OCI-LY7 (cell line): Measurements from ENCODE around the gene TRPM8. TPM values are rescaled to one million over a fixed set of nuclear protein-coding genes. Genes with fewer than 3 reads are reported as not detected.

Experiments
- BruUV-seq: library from RNA; stranded (reverse); fragments of 400-500 nt; replicated peaks from 2 replicates; lab custom pipeline; 2021; lab: Mats Ljungman, UMichigan
- CTCF ChIA-PET: fragments of 300-600 bp; sonication (Branson Sonifier 250); formaldehyde crosslinking; loops from one replicate; lab custom pipeline; 2022; ENCODE audit warnings: antibody characterized with exemption; ENCODE audit not compliant: unreplicated experiment; lab: Charles Lee
- POLR2A ChIA-PET: fragments of 300-600 bp; sonication (Branson Sonifier 250); formaldehyde crosslinking; loops from one replicate; lab custom pipeline; 2022; ENCODE audit warnings: antibody characterized with exemption; lab: Charles Lee
- DNase-seq: peaks from one replicate; pipeline ENCODE4 v3.0.0-alpha.2; 2015; ENCODE audit warnings: low spot score
- H2AFZ ChIP-seq: fragments of 200-600 bp; sonication (generic), shearing (Covaris generic); 2 replicates; pipeline ENCODE4 v1.6.1; 2014; ENCODE audit warnings: mild to moderate bottlenecking, antibody characterized with exemption, low read length, moderate library complexity
- H3K27ac ChIP-seq: fragments of 200-600 bp; sonication (generic); 2 replicates; pipeline ENCODE4 v1.5.1; 2014; ENCODE audit warnings: mixed run types, low read depth, mild to moderate bottlenecking, moderate library complexity, low read length, inconsistent platforms; ENCODE audit not compliant: poor library complexity, severe bottlenecking
- H3K36me3 ChIP-seq: fragments of 200-600 bp; sonication (generic); 2 replicates; pipeline ENCODE4 v1.6.1; 2014; ENCODE audit warnings: mild to moderate bottlenecking, antibody characterized with exemption, low read length, moderate library complexity, mixed read lengths; ENCODE audit not compliant: insufficient read depth
- H3K4me1 ChIP-seq: fragments of 200-600 bp; sonication (generic); 2 replicates; pipeline ENCODE4 v1.5.1; 2014; ENCODE audit warnings: mild to moderate bottlenecking, low read length; ENCODE audit not compliant: insufficient read depth, poor library complexity, severe bottlenecking
- H3K4me2 ChIP-seq: fragments of 200-600 bp; sonication (generic); 2 replicates; pipeline ENCODE4 v1.6.1; 2014; ENCODE audit warnings: mild to moderate bottlenecking, low read length
- H3K4me3 ChIP-seq: fragments of 200-600 bp; sonication (generic); 2 replicates; pipeline ENCODE4 v1.5.1; 2014; ENCODE audit warnings: mild to moderate bottlenecking, low read depth, low read length; ENCODE audit not compliant: poor library complexity, severe bottlenecking
- H3K79me2 ChIP-seq: fragments of 200-600 bp; sonication (generic); 2 replicates; pipeline ENCODE4 v1.6.1; 2016; ENCODE audit warnings: low read depth, mild to moderate bottlenecking, low read length, moderate library complexity, mixed read lengths; ENCODE audit not compliant: insufficient read depth
- H3K9me2 ChIP-seq: fragments of 200-600 bp; sonication (generic); 2 replicates; pipeline ENCODE4 v1.6.1; 2016; ENCODE audit warnings: mild to moderate bottlenecking, low read length, mixed read lengths; ENCODE audit not compliant: insufficient read depth
- H3K9me3 ChIP-seq: fragments of 200-600 bp; sonication (generic); 2 replicates; pipeline ENCODE4 v1.6.1; 2014; ENCODE audit warnings: mild to moderate bottlenecking, mixed run types, low read length, mixed read lengths
- H4K20me1 ChIP-seq: fragments of 200-600 bp; sonication (generic); 2 replicates; pipeline ENCODE4 v1.6.1; 2014; ENCODE audit warnings: mild to moderate bottlenecking, antibody characterized with exemption, low read length, moderate library complexity, mixed read lengths; ENCODE audit not compliant: insufficient read depth
- EZH2phosphoT487 ChIP-seq: fragments of 200-600 bp; sonication (generic); IDR thresholded peaks from 2 replicates; pipeline ENCODE4 v1.6.1; 2018; ENCODE audit warnings: low read depth, borderline replicate concordance, mild to moderate bottlenecking, mixed run types, antibody characterized with exemption, low read length, moderate library complexity, mixed read lengths
- intact Hi-C: fragments of 100-400 bp; cut with micrococcal nuclease; formaldehyde crosslinking; loops from one replicate; pipeline ENCODE4 v1.10.0; 2022; ENCODE audit not compliant: unreplicated experiment
- total RNA-seq, 2 experiments: library from RNA; depleted of rRNA in 1 of 2; stranded (reverse); fragments of >200 nt in 1 of 2; shearing (Covaris generic) in 1 of 2; gene quantifications; 2 replicates each; pipeline ENCODE4 v1.2.3, GENCODE V29; 2014 to 2022
- TF ChIP-seq, protein P1 (sequence below): fragments of 200-600 bp; sonication (generic); conservative IDR thresholded peaks from 2 replicates; pipeline ENCODE4 v1.5.1; 2014; ENCODE audit warnings: mild to moderate bottlenecking, antibody characterized with exemption, low read length, moderate library complexity, mixed read lengths

TRPM8 gene
- total RNA-seq, 2 experiments from 2014 or later = not detected

DNA sequence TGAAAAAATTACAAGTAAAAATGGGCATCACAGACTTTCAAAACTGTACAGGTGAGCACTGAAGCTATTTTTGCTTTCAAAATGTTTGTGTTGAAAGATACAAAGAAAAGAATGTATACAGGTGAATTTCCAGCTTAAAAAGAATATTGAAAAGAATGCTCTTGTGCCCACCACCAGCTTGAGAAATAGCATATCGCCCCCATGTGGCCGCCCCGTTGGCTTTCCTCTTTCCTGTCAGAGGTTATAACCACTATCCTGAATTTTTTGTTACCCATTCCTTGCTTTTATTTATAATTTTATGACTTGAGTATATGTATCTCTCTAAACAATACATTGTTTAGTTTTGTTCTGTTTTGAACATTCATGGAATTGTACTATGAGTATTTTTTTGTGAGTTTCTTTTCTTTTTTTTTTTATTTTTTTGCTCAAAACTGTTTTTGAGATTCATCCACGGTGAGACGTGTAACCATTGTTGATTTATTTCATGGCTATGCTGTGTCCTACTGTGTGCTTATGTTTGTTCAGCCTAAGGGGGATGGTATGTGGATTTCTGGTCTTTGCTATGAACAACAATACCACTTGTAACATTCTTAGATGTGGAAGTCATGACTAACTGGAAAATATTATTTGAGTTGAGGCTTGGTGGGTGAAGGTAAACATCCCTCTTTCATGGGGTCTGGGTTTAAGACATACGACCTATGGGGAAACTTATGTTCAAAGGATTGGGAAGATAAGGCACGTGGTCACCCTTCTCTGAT lies 11.6 kb downstream of the TRPM8 start:
- Histone ChIP-seq H2AFZ (no peak overlapping the region), H3K9me3 (no peaks in the 10 kb centered on the region), H3K4me2 (no peak overlapping the region), H3K4me3 (no peak overlapping the region), H3K36me3 (no peaks in the 10 kb centered on the region), H3K27ac (no peak overlapping the region), H3K4me1 (no peaks in the 10 kb centered on the region), H3K9me2 (no peaks in the 10 kb centered on the region), H3K79me2 (no peaks in the 10 kb centered on the region), H4K20me1 (no peaks in the 10 kb centered on the region)
- intact Hi-C loops = no loop called here
- BruUV-seq = no TSS peak
- TF ChIP-seq EZH2phosphoT487 = no peak
- TF ChIP-seq, protein P1, sequence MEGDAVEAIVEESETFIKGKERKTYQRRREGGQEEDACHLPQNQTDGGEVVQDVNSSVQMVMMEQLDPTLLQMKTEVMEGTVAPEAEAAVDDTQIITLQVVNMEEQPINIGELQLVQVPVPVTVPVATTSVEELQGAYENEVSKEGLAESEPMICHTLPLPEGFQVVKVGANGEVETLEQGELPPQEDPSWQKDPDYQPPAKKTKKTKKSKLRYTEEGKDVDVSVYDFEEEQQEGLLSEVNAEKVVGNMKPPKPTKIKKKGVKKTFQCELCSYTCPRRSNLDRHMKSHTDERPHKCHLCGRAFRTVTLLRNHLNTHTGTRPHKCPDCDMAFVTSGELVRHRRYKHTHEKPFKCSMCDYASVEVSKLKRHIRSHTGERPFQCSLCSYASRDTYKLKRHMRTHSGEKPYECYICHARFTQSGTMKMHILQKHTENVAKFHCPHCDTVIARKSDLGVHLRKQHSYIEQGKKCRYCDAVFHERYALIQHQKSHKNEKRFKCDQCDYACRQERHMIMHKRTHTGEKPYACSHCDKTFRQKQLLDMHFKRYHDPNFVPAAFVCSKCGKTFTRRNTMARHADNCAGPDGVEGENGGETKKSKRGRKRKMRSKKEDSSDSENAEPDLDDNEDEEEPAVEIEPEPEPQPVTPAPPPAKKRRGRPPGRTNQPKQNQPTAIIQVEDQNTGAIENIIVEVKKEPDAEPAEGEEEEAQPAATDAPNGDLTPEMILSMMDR = peak; percentile 86
- POLR2A ChIA-PET = interaction anchor here (0.7 kb wide), 1 partner anchor 271 kb away, joined by 4 read pairs; no protein-coding TSS in a partner anchor
- CTCF ChIA-PET = interaction anchor here (0.6 kb wide), 1 partner anchor 1445 kb away, joined by 3 read pairs; no protein-coding TSS in a partner anchor
- peak; percentile 26 for DNase-seq

DNA sequence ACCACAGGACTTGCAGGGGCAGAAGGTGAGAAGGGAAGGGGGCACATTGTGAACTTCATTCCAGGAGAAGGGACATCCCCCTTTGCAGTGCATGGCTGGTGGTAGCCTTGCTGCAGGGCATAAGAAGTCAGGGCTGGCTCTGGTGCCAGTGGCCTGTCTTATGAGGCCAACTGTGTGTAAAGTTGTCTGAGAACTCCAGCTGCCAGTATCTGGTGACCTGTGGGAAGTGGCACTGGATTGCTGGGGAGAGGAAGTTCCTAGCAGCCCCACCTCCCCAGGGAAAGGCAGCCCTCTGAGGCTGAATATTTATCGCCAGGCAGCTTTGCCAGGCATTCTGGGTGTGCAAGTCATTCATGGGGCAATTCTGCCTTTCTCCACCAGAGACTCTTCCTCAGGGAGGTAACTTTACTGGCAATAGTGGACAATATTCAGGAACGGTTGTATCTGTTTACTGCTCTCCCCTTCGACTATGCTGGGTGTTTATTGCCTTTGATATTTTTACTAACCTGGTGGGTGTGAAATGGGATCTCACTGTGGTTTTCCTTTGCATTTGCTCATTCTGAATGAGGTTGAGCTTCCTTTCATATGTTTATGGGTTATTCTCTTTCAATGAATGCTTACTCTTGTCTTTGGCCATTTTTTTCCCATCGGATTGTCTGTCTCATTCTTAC lies 12.3 kb downstream of the TRPM8 start:
- POLR2A ChIA-PET = no interaction called here
- no peaks in the 10 kb centered on the region for H3K79me2 ChIP-seq
- no peak overlapping the region for H3K27ac ChIP-seq
- no peak for TF ChIP-seq EZH2phosphoT487
- TF ChIP-seq, protein P1 = no peak
- H3K4me3 ChIP-seq = no peak overlapping the region
- BruUV-seq = no TSS peak
- intact Hi-C loops = no loop called here
- CTCF ChIA-PET = no interaction called here
- no peaks in the 10 kb centered on the region for H3K4me1 ChIP-seq
- H3K36me3 ChIP-seq = no peaks in the 10 kb centered on the region
- DNase-seq = no peak
- no peak overlapping the region for H2AFZ ChIP-seq
- H3K9me3 ChIP-seq = no peaks in the 10 kb centered on the region
- H4K20me1 ChIP-seq = no peaks in the 10 kb centered on the region
- H3K4me2 ChIP-seq = no peak overlapping the region
- no peaks in the 10 kb centered on the region for H3K9me2 ChIP-seq

DNA sequence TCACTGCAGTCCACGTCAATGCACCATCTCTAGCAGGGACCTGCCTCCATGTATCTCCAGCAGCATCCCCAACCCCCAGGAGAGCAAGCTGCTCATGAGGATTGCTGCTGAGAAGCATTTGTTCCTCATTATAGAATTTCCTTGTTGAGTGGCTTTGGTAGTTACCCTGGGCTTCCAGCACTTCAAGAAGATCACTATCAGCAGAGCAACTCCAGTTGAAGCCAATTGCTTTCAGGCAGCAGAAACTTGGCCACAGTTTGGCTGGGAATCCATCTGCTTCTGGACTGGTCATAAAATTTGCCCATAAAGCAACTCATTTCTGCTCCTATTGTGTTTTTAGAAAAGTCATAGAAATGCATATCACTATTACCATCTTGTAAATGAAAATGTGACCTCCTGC lies 17.4 kb downstream of the TRPM8 start:
- Histone ChIP-seq H3K27ac (no peak overlapping the region), H3K4me1 (no peaks in the 10 kb centered on the region), H3K4me2 (no peak overlapping the region), H3K9me2 (no peaks in the 10 kb centered on the region), H2AFZ (no peak overlapping the region), H4K20me1 (no peaks in the 10 kb centered on the region), H3K9me3 (no peaks in the 10 kb centered on the region), H3K36me3 (no peaks in the 10 kb centered on the region), H3K4me3 (no peak overlapping the region), H3K79me2 (no peaks in the 10 kb centered on the region)
- DNase-seq = no peak
- no TSS peak for BruUV-seq
- ChIA-PET POLR2A (no interaction called here), CTCF (no interaction called here)
- no peak for TF ChIP-seq EZH2phosphoT487
- TF ChIP-seq, protein P1 = no peak
- intact Hi-C loops = no loop called here
